ENCODE results near the gene MRPL23. TPM values are rescaled to one million over a fixed set of nuclear protein-coding genes. Genes with fewer than 3 reads are reported as not detected.

Gene MRPL23
- total RNA-seq, 1 donor from 2014 or later = 94.5 TPM

- no peak for DNase-seq (ENCODE audit: low read depth in 2 of 2)
Measured at GRCh38 chr11:1920909-1921573, 26.1 kb upstream of the MRPL23 start.

- DNase-seq (ENCODE audit: low read depth in 2 of 2) = peak in 1 of 2 donors; percentile 37
Measured at GRCh38 chr11:1921574-1922141, 25.5 kb upstream of the MRPL23 start.

- DNase-seq (ENCODE audit: low read depth in 2 of 2) = no peak
Measured at GRCh38 chr11:1922481-1923081, 24.6 kb upstream of the MRPL23 start.

- DNase-seq (ENCODE audit: low read depth in 2 of 2) = no peak
Measured at GRCh38 chr11:1923201-1923956, 23.8 kb upstream of the MRPL23 start.

- no peak for DNase-seq (ENCODE audit: low read depth in 2 of 2)
Measured at GRCh38 chr11:1924181-1924580, 23.0 kb upstream of the MRPL23 start.

- no peak for DNase-seq (ENCODE audit: low read depth in 2 of 2)
Measured at GRCh38 chr11:1924646-1925372, 22.3 kb upstream of the MRPL23 start.

- no peak for DNase-seq (ENCODE audit: low read depth in 2 of 2)
Measured at GRCh38 chr11:1925373-1926155, 21.6 kb upstream of the MRPL23 start.

- no peak for DNase-seq (ENCODE audit: low read depth in 2 of 2)
Measured at GRCh38 chr11:1926156-1927025, 20.7 kb upstream of the MRPL23 start.

- no peak for DNase-seq (ENCODE audit: low read depth in 2 of 2)
Measured at GRCh38 chr11:1927026-1927847, 19.9 kb upstream of the MRPL23 start.

- no peak for DNase-seq (ENCODE audit: low read depth in 2 of 2)
Measured at GRCh38 chr11:1927848-1928469, 19.2 kb upstream of the MRPL23 start.

- DNase-seq (ENCODE audit: low read depth in 2 of 2) = no peak
Measured at GRCh38 chr11:1928470-1928890, 18.7 kb upstream of the MRPL23 start.

GRCh38 chr11:1928891-1929541, 18.1 kb upstream of the MRPL23 start:
- no peak for DNase-seq (ENCODE audit: low read depth in 2 of 2)

GRCh38 chr11:1929621-1930461, 17.3 kb upstream of the MRPL23 start:
- DNase-seq (ENCODE audit: low read depth in 2 of 2) = no peak

GRCh38 chr11:1930462-1930830, 16.7 kb upstream of the MRPL23 start:
- no peak for DNase-seq (ENCODE audit: low read depth in 2 of 2)

- no peak for DNase-seq (ENCODE audit: low read depth in 2 of 2)
Measured at GRCh38 chr11:1931341-1932104, 15.6 kb upstream of the MRPL23 start.

- DNase-seq (ENCODE audit: low read depth in 2 of 2) = no peak
Measured at GRCh38 chr11:1932105-1932480, 15.0 kb upstream of the MRPL23 start.
